ENCODE data around the gene GAREM1. TPM values are rescaled to one million over a fixed set of nuclear protein-coding genes. Genes with fewer than 3 reads are reported as not detected.

The GAREM1 gene
- total RNA-seq, 1 donor from 2014 or later, result 11.0 TPM

GRCh38 chr18:32324181-32324580 is 146.5 kb downstream of the GAREM1 start:
- Mint-ChIP-seq H3K36me3 (ENCODE audit: insufficient read depth) (no peaks in the 10 kb centered on the region), H3K27ac (no peak overlapping the region), H3K27me3 (no peaks in the 10 kb centered on the region), H3K4me3 (ENCODE audit: low read depth) (no peak overlapping the region), H3K9me3 (ENCODE audit: low read depth) (no peaks in the 10 kb centered on the region), H3K4me1 (ENCODE audit: low read depth) (peaks cover 6% of the 10 kb centered on the region)
- DNase-seq (ENCODE audit: low spot score, unreplicated experiment), result no peak
- TF ChIP-seq CTCF (IDR thresholded peaks at IDR 0.05; ENCODE audit: unreplicated experiment), result no peak

- H3K4me1 Mint-ChIP-seq (ENCODE audit: low read depth), result peaks cover 5% of the 10 kb centered on the region
- H3K27me3 Mint-ChIP-seq, result no peaks in the 10 kb centered on the region
- H3K4me3 Mint-ChIP-seq (ENCODE audit: low read depth), result no peak overlapping the region
- no peak for DNase-seq (ENCODE audit: low spot score, unreplicated experiment)
- no peaks in the 10 kb centered on the region for H3K36me3 Mint-ChIP-seq (ENCODE audit: insufficient read depth)
- H3K27ac Mint-ChIP-seq, result no peak overlapping the region
- H3K9me3 Mint-ChIP-seq (ENCODE audit: low read depth), result no peaks in the 10 kb centered on the region
- TF ChIP-seq CTCF (IDR thresholded peaks at IDR 0.05; ENCODE audit: unreplicated experiment), result no peak
These were observed 148.9 kb downstream of the GAREM1 start for GRCh38 chr18:32321826-32322225.

- Mint-ChIP-seq H3K36me3 (ENCODE audit: insufficient read depth) (no peaks in the 10 kb centered on the region), H3K4me3 (ENCODE audit: low read depth) (no peak overlapping the region), H3K9me3 (ENCODE audit: low read depth) (no peaks in the 10 kb centered on the region), H3K27me3 (no peaks in the 10 kb centered on the region), H3K27ac (no peak overlapping the region), H3K4me1 (ENCODE audit: low read depth) (peaks cover 2% of the 10 kb centered on the region)
- DNase-seq (ENCODE audit: low spot score, unreplicated experiment), result no peak
- TF ChIP-seq CTCF (IDR thresholded peaks at IDR 0.05; ENCODE audit: unreplicated experiment), result no peak
These were observed 151.6 kb downstream of the GAREM1 start for GRCh38 chr18:32319084-32319483.

GRCh38 chr18:32318581-32318980 is 152.1 kb downstream of the GAREM1 start:
- H3K4me3 Mint-ChIP-seq (ENCODE audit: low read depth), result no peak overlapping the region
- no peak for TF ChIP-seq CTCF (IDR thresholded peaks at IDR 0.05; ENCODE audit: unreplicated experiment)
- no peak for DNase-seq (ENCODE audit: low spot score, unreplicated experiment)
- H3K36me3 Mint-ChIP-seq (ENCODE audit: insufficient read depth), result no peaks in the 10 kb centered on the region
- peaks cover 2% of the 10 kb centered on the region for H3K4me1 Mint-ChIP-seq (ENCODE audit: low read depth)
- no peak overlapping the region for H3K27ac Mint-ChIP-seq
- no peaks in the 10 kb centered on the region for H3K9me3 Mint-ChIP-seq (ENCODE audit: low read depth)
- no peaks in the 10 kb centered on the region for H3K27me3 Mint-ChIP-seq

GRCh38 chr18:32317651-32318050 is 153.0 kb downstream of the GAREM1 start:
- Mint-ChIP-seq H3K4me3 (ENCODE audit: low read depth) (no peak overlapping the region), H3K36me3 (ENCODE audit: insufficient read depth) (no peaks in the 10 kb centered on the region), H3K27me3 (no peaks in the 10 kb centered on the region), H3K4me1 (ENCODE audit: low read depth) (peaks cover 2% of the 10 kb centered on the region), H3K9me3 (ENCODE audit: low read depth) (no peaks in the 10 kb centered on the region), H3K27ac (no peak overlapping the region)
- no peak for TF ChIP-seq CTCF (IDR thresholded peaks at IDR 0.05; ENCODE audit: unreplicated experiment)
- no peak for DNase-seq (ENCODE audit: low spot score, unreplicated experiment)

Data from progenitor cell of endocrine pancreas (in vitro differentiated cells).